ENCODE measurements around the gene RUSF1.

RUSF1 gene

GRCh38 chr16:31467151-31467773, 40.9 kb downstream of the RUSF1 start:
- FAIRE-seq: no peak

GRCh38 chr16:31466381-31466841, 41.8 kb downstream of the RUSF1 start:
- no peak for FAIRE-seq

DNA sequence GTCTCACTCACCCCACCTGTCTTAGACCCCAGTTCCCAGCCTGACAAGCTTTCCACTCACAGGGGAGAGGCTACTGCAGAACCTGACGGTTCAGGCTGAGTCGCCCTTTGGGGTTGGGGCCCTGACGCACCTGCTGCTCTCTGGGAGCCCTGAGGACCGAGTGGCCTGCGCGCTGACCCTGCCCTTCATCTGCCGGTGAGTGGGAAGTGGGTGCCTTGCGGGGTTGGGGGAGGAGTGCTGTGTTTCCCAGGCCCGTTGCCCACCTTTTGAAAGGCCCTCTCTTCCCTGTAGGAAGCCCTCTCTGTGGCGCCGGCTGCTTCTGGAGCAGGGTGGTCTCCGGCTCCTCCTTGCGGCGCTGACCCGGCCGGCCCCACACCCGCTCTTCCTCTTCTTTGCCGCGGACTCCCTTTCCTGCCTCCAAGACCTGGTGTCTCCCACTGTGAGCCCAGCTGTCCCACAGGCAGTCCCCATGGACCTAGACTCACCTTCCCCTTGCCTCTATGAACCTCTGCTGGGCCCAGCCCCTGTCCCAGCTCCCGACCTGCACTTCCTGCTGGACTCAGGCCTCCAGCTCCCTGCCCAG, 42.3 kb downstream of the RUSF1 start:
- no peak for FAIRE-seq

DNA sequence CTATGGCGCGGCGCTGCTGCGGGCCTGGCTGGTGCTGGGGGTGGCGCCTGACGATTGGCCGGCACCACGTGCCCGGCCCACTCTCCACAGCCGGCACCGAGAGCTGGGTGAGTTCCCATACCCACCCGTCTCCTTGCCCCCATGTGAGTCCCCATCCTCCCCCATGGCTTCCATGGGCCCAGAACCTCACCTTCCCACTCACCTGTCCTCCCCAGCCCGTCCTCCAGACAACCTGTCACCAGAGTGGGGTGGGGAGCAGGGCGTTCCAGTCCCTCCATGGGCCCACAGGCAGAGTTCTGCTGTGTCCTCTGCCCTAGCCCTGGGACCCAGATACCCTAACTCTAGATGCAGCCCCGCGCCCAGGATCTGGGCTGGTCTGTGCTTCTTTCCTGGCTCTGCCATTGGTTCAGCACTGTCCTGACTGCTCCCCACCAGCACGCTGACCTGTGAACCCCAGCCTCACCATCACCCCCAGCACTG, 43.4 kb downstream of the RUSF1 start:
- FAIRE-seq: no peak

GRCh38 chr16:31464348-31464769, 43.8 kb downstream of the RUSF1 start:
- FAIRE-seq: no peak

DNA sequence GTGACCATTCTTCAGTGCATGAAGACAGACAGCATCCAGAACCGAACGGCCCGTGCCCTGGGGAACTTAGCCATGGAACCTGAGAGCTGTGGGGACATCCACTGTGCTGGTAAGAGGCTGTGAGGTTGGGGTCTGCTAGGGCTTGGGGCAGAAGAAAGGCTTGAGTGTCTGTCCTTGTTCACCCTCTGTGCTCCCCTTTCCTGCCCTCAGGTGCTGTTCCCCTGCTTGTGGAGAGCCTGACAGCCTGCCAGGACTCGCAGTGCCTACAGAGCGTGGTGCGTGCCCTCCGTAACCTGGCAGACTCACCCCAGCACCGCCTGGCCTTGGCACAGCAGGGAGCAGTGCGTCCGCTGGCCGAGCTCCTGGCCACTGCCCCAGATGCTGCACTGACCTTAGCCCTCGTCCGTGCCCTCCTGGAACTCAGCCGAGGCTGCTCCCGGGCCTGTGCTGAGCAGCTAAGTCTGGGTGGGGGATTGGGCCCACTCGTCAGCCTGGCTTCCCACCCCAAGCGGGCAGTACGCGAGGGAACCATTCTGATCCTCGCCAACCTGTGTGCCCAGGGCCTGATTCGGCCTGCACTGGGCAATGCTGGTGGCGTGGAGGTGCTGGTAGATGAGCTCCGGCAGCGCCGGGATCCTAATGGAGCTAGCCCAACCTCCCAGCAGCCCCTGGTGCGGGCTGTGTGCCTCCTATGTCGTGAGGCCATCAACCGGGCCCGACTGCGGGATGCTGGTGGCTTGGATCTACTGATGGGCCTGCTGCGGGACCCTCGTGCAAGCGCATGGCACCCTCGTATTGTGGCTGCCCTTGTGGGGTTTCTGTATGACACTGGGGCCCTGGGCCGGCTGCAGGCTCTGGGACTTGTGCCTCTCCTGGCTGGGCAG, 46.0 kb downstream of the RUSF1 start:
- FAIRE-seq: no peak

- FAIRE-seq: no peak
Measured at GRCh38 chr16:31461201-31461920, 46.8 kb downstream of the RUSF1 start.

- FAIRE-seq: no peak
Measured at GRCh38 chr16:31460582-31461002, 47.6 kb downstream of the RUSF1 start.

- FAIRE-seq: no peak
Measured at GRCh38 chr16:31459687-31460581, 48.3 kb downstream of the RUSF1 start.

GRCh38 chr16:31458844-31459686, 49.1 kb downstream of the RUSF1 start, which contains the start of gene ARMC5:
Gene ARMC5 (plus strand): TSS chr16:31459501. CDS start chr16:31459525, 24 bp downstream.
- no peak for FAIRE-seq

DNA sequence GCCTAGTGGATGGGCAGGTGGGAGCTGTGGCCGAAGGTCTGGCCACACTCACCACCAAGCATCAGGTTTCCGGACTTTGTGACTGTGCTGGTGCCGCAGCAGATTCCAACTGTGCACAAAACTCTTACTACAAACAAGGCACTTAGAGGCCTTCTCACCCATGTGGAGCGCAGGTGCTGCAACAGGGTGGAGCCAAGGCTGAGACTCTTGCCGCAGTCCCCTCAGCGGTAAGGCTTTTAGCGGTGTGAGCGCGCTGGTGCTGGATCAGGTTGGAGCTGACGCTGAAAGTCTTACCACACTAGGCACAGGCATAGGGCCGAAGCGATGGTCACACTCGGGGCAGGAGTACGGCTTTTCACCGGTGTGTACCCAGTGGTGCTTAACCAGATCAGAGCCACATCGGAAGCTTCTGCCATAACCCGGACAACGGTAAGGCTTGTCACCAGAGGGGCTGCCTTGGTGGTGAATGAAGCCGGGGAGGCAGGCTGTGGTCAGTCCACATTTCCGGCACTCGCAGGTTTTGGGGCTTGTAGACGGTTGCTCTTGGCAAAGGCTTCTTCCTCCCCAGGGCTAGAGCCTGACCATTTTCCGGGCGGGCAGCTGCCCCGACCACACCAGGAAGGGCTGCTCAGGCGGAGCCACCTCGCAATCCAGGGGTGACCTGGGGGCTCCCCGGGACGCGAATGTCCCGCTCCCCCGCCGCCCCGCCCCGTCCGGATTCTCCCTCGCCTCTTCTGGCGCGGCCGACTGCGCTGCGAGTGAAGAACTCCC, 49.9 kb downstream of the RUSF1 start:
- FAIRE-seq: no peak

GRCh38 chr16:31456988-31457360, 51.2 kb downstream of the RUSF1 start:
- FAIRE-seq: no peak

- FAIRE-seq: no peak
Measured at GRCh38 chr16:31455601-31456314, 52.4 kb downstream of the RUSF1 start.

DNA sequence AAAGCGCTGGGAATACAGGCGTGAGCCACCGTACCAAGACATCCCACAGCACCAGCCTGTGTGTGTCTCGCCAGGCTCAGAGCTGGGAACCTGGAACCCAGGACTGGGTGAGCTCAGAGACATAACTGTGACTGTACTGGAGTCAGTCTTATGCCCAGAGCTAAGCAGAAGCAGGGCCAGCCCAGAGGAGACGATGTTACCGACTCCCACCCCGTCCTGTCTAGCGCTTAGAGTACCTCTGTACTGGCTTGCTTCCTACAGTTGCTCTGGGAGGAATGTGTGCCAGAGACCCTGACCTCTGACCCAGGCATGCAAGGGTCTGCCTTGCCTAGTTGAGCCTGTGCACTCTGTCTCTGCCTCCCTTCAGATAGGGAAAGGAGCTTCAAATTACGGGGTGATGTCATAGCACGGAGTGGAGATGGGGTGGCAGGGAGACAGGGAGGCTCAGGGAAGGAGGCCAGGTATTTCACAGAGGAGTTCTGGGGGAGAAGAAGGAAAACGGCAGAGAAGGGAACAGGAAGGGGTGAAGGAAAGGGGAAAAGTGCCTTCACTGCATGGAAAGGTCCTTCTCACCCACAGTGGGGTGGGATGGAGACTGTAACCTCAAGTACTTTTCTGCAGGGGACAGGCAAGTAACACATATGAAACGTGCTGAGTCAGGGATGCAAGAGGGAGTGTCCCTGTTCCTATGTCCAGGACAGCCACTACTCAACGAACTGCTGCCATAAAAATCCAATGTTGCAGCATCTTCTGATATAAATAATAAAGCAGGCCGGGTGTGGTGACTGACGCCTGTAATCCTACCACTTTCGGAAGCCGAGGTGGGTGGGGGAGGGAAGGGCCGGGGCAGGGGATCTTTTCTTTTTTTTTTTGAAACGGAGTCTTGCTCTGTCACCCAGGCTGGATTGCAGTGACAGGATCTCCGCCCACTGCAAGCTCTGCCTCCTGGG, 54.7 kb downstream of the RUSF1 start:
- no peak for FAIRE-seq

- FAIRE-seq: no peak
Measured at GRCh38 chr16:31452631-31453106, 55.5 kb downstream of the RUSF1 start.

- no peak for FAIRE-seq
Measured at GRCh38 chr16:31451681-31452351, 56.4 kb downstream of the RUSF1 start.

- FAIRE-seq: no peak
Measured at GRCh38 chr16:31451201-31451600, 57.0 kb downstream of the RUSF1 start.
